Left lobe of liver (tissue), 2 donors: ENCODE measurements around the gene FBXO11. TPM values are rescaled to one million over a fixed set of nuclear protein-coding genes. Genes with fewer than 3 reads are reported as not detected.
"Not testable (repeated sequence)": the region's sequence is repeated elsewhere in the genome, so short reads cannot be mapped to it uniquely, and the experiment has no call there.

Experiments used
- ATAC-seq: fragments of 200-7000 bp; cut with Tn5 transposase; one replicate; pipeline ENCODE4 v1.9.1; 2020; ENCODE audit warnings: mild to moderate bottlenecking, moderate library complexity
- DNase-seq: peaks from one replicate; pipeline ENCODE4 v3.0.0-alpha.2; 2020; ENCODE audit warnings: low spot score
- total RNA-seq: library from RNA; stranded (reverse); gene quantifications from one replicate; pipeline ENCODE4 v1.2.1, GENCODE V29; 2021
- donor health status: DM: no; HTN: no; CAD: no; lungs with moderate emphysema.
- donor health status: DM: no; HTN: yes; CAD: no.

Gene FBXO11
- total RNA-seq, 1 donor from 2014 or later: 21.0 TPM

GRCh38 chr2:47899915-47900816, 6.1 kb downstream of the FBXO11 start:
- no peak for ATAC-seq
- no peak for DNase-seq

DNA sequence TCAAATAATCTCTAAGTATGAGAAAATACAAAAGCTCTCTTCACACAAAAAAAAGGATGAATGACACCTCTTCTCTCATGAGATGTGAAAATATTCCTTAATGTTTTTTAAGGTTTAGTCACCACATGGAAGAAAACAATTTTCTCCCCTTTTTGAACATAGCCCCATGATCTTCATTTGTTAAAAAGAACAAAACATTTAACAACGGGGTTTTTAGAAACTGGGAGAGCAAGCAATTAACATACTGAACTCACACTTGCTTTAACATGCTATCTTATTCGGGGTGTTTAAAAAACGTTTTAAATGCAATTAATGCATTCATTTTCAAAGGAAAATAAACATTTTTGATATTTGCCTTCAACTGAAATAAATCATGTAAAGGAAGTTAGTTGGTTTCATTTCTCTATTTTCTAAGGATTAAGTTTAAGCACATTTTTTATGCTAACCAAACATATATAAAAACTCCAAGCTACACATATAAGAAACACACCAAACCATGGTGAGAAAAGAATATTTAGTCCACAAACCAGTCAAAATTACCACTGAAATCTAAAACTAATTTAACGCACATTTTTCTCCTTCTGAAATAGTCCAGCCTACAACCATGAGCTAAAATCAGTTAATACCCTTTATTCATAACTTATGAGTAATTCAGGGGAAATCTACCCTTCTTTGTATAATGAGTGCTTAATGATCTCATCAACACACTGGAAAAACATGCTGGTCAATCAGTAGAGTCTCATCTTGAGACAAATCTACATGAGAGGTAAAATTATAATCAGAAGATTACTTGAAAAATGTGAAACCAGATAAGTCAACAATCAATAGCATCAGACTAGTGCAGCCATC, 8.2 kb downstream of the FBXO11 start:
- DNase-seq (no peak), ATAC-seq (no peak)

DNA sequence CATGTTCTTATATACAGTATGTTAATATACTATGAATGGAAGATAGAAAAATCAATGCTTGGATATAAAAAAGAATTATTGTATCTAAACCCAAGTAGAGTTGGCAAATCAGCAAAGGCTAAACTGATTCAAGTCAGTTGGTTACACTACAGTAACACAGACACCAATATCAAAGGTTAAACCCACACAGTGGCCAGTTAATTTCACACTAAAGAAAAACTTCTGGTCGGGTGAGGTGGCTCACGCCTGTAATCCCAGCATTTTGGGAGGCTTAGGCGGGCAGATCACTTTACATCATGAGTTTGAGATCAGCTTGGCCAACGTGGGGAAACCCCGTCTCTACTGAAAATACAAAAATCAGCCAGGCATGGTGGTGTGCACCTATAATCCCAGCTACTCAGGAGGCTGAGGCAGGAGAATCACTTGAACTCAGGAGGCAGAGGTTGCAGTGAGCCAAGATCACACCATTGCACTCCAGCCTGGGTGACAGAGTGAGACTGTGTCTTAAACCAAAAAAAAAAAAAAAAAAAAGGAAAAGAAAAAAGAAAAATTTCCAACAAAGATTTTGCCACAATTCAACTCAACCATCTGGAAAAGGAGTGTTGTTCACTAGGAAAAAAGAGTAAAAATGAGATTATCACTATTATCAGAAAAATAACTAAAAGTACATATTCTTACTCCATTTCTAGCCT, 9.0 kb downstream of the FBXO11 start:
- DNase-seq, ATAC-seq: not testable (repeated sequence)

GRCh38 chr2:47896450-47896968, 9.8 kb downstream of the FBXO11 start:
- ATAC-seq (no peak), DNase-seq (no peak)

DNA sequence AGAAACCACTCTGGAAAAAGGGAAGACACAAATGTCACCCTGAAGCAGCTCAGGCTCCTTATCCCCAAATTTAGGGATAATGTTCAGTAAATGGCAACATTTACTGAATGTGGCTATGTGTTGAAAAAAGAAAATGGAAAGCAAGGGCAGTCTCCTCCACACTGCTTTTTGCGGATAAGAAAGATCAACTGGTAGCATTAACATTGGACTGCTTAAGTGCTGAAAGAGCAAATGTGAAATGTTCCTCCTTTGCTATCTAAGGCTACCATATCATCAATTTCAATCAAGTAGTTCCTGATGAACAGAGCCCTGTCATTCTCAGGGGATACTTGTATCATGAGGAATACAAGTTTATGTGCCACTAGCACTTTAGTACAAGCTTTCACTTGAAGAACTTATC, 12.5 kb downstream of the FBXO11 start:
- ATAC-seq (no peak), DNase-seq (no peak)

DNA sequence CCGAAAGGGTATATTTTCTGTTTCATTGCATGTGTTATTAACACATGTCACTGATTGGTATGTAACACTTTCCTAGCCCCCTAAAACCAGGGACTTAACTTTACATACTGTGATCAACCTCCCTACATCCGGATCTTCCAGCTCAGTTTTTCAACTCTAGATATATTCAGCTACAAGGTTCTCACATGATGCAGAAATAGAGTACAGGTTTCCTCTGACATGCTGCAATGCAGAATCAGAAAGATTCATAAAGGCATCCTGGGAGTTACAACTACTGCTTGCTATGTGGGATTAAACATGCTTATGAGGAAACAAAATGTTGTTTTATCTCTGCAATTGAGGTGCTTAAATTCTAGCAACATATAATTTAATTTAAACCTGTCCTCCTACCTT, 14.0 kb downstream of the FBXO11 start:
- ATAC-seq: no peak
- no peak for DNase-seq

- ATAC-seq (no peak), DNase-seq (no peak)
Observed at GRCh38 chr2:47891369-47892337, 14.6 kb downstream of the FBXO11 start.

DNA sequence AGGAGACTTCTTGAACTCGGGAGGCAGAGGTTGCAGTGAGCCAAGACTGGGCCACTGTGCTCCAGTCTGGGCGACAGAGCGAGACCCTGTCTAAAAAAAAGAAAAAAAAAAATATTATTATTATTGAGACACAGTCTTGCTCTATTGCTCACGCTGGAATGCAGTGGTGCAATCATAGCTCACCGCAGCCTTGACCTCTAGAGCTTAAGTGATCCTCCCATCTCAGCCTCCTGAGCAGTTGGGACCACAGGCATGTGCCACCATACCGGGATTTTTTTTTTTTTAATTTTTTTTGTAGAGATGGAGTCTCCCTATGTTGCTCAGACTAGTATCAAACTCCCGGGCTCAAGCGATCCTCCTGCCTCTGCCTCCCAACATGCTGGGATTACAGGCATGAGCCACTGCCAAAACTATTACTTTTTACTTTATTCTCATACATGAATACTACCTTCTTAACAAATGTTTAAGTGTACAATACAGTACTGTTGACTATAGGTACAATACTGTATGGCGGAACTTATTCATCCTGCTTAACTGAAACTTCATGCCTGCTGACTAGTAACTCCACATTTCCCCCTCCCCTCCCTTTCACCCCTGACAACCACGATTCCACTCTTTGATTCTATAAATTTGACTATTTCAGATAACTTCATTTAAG, 15.5 kb downstream of the FBXO11 start:
- ATAC-seq (no peak), DNase-seq (no peak)

DNA sequence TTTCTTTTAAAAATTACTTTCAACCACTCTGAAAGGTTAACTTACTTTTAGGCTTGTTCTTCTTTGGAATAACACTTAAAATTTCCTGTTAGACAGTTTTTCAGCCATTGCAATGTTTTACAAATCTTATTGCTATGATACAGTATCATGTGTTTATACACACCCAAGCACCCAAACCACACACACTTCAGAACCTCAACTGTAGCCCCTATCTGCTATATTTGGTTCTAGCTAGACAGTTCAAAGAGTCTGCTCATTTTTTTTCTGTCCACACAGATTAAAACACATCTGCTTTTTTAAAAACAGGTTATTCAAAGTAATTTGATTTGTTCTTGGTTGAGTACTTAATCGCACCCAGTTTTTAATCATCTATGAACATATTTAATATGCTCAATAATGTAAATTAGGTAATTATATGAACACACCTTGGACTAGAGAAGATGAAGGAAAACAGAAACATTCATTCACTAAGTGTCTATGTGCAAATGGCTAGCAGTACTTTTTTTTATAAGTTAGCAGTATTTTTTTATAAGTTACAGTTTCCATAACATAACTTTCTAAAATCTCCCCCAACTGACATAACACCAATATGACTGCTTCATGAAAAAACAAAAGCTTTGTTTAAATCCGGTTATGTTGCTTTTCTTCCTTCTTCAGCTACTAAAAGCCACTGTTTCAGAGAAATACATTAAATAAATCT, 17.6 kb downstream of the FBXO11 start:
- no peak for DNase-seq
- no peak for ATAC-seq

DNA sequence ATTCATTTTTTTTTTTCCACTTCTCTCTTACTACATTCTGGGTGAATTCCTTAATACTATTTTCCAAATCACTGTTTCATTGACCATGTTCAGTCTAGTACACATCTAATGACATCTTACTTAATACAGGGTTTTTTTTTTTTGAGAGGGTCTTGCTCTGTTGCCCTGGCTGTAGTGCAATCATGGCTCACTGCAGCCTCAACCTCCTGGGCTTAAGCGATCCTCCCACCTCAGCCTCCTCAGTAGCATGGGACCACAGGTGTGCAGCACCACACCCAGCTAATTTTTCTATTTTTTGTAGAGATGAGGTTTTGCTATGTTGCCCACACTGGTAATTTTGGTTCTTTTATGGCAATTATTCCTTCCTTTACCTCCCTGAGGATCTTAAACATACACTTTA, 29.4 kb downstream of the FBXO11 start:
- no peak for DNase-seq
- ATAC-seq: no peak

DNA sequence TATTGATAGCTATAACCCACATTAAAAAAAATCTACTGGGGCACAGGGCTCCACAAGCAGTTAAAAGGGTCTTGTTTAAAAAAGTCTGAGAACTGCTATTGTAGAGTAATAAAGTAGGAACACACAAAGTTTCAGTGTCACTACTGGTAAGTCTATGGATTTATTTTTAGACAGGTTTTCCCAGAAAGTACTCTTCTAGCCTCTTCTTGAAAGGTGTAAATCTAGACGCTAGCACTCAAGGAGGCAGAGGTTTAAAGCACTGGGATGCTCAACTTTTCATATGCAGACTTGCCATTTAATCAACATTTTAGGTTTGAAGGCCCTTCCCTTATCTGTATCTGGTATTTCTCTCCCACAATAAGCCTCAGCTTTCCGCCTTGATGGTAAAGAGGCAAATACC, 33.4 kb downstream of the FBXO11 start:
- no peak for DNase-seq
- ATAC-seq: no peak

DNA sequence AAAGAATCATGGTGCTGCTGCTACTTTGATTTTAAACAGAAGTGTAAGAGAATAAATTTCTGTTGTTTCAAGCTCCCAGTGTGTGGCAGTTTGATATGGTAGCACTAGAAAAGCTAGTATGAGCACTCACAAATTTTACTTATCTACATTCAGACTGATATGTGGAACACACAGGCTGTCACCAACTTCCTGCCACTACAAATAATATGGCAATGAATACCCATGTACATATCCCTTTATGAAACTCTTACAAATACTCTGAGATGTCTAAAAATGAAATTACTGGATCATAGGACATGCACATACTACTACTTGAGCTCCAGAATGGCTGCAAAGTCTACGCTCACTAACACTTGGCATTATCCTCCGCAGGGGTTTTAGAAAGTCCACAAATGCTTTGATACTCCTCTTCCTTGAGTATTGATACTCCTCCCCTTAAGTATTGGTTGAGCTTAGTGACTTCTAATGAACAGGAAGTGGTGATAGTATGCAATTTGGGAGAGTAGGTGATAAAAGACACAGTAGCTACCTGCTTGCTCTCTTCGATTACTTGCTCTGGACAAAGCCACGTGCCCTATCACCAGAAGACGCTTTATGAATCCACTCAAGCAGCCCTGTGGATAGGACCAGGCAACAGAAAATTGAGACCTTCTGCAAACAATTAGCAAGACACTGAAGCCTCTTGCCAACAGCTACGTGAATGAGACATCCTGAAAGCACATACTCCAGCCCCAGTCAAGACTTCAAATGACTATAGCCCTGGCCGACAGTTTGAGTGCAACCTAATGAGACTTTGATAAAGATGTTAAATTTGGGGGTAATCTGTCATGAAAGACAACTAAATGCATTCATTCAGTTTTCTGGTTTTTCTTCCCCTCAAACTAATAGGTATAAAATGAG, 35.4 kb downstream of the FBXO11 start:
- ATAC-seq (no peak), DNase-seq (no peak)

DNA sequence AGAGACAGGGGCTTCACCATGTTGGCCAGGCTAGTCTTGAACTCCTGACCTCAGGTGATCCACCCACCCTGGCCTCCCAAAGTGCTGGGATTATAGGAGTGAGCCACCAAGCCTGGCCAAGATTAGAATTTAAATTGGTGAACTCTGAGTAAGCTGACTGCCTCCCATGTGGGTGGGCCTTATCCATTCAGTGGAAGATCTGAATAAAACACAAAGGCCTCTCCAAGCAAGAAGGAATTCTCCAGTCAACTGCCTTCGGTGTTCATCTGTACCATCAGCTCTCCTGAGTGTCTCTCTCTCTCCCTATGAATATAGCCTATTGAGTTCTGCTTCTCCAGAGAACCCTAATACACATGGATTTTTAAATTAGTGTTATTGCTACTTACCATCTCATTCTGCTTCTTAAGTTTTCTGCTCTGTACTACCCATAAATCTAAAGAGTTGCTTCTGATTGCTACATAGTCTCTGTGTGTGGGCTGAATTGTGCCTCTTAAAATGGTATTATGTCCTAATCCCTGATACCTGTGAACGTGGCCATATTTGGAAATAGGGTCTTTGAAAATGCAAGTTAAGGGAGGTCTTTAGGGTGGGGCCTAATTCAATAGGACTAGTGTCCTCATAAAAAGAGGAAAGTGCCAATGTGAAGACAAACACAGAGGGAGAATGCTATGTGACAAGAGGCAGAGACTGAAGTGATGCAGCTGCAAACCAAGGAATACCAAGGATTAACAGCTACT, 36.3 kb downstream of the FBXO11 start:
- DNase-seq (no peak), ATAC-seq (no peak)

DNA sequence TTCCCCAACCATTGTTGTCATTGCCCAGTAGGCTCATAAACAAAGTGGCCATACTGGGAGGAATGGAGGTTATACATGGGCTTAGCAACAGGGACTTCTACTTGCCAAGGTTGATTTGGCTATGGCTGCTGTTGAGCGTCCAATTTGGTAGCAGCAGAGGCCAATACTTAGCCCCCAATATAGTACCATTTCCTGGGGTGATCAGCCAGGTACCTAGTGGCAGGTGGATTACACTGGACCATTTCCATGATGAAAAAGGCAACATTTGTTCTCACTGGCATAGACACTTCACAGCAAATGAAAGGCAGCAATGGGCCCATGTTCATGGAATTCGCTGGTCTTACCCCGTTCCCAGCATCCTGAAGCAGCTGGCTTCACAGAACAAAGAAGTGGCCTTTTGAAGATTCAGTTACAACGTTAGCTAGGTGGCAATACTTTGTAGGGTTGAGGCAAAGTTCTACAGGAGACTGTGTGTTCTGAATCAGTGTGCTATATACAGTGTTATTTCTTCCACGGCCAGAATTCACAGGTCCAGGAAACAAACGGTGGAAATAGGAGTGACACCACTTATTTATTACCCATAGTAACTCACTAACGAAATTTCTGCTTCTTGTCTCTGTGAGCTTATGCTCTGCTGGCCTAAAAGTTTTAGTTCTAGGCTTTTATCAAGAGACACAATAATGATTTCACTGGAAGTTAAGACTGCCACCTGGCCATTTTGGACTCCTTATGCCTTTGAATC, 37.5 kb downstream of the FBXO11 start:
- no peak for ATAC-seq
- DNase-seq: no peak

DNA sequence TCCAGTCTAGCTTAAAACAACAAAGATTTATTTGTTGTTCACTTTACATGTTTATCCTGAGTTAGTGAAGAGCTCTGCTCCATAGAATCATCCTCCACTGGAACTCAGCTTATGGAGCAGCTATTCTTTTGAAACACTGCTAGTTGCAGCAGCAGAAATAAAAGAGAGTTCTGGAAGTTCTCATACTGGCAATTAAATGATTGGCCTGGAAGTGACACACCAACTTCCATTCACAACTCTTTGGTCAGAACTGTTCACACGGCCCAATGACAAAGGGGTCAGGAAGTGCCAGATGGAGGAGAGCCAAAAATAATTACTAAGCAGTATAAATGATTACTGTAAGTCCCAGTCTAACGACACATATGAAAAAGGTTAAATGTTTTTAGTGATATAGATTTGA, 39.1 kb downstream of the FBXO11 start:
- ATAC-seq: peak; percentile 68
- no peak for DNase-seq

- ATAC-seq (peak; percentile 16), DNase-seq (no peak)
Observed at GRCh38 chr2:47864566-47864965, 41.7 kb downstream of the FBXO11 start.
